Adrenal gland (tissue), 12 donors: ENCODE results near the gene FGD3. TPM values are rescaled to one million over a fixed set of nuclear protein-coding genes. Genes with fewer than 3 reads are reported as not detected.
A peak's percentile ranks its signal among the peaks of the same experiment; 100 is the strongest.
"Not testable (repeated sequence)": the region's sequence is repeated elsewhere in the genome, so short reads cannot be mapped to it uniquely, and the experiment has no call there.

ENCODE experiments used
- DNase-seq, 7 donors: peaks; one replicate each; pipeline ENCODE4 v3.0.0-alpha.2; 2019 to 2020
- H3K27ac ChIP-seq, 5 donors: fragments of 200-600 bp; sonication (generic) in 4 of 5; 1 replicate in 3 of 5; 2 replicates in 2 of 5; pipeline versions ENCODE4 v1.5.1 to v1.8.0; 2016 to 2020; ENCODE audit warnings: mild to moderate bottlenecking in 1 of 5
- H3K27me3 ChIP-seq: fragments of 200-600 bp; 2 replicates; pipeline ENCODE4 v1.8.0; 2021
- H3K36me3 ChIP-seq, 2 donors: fragments of 200-600 bp; replicated peaks in 1 of 2; 1 replicate in 1 of 2; 2 replicates in 1 of 2; pipeline versions ENCODE4 v1.5.1 to v1.8.0; 2018 to 2022
- H3K4me1 ChIP-seq, 2 donors: fragments of 200-600 bp; replicated peaks in 1 of 2; 1 replicate in 1 of 2; 2 replicates in 1 of 2; pipeline versions ENCODE4 v1.5.1 to v1.8.0; 2018 to 2021
- H3K4me3 ChIP-seq, 4 donors: fragments of 200-600 bp; sonication (generic) in 3 of 4; one replicate each; pipeline ENCODE4 v1.5.1; 2016 to 2018
- H3K9me3 ChIP-seq, 3 donors: fragments of 200-600 bp; sonication (generic) in 1 of 3; replicated peaks in 1 of 3; 1 replicate in 2 of 3; 2 replicates in 1 of 3; pipeline versions ENCODE4 v1.5.1 to v1.8.0; 2016 to 2021
- CTCF ChIP-seq, 6 experiments: fragments of 450-650 bp in 4 of 6; fragments of 200-600 bp in 2 of 6; sonication (generic) in 1 of 6; IDR thresholded peaks; 1 replicate in 5 of 6; 2 replicates in 1 of 6; pipeline versions ENCODE4 v1.5.1 to v1.8.0; 2016 to 2021; ENCODE audit warnings: antibody characterized with exemption in 6 of 6, mild to moderate bottlenecking in 2 of 6, moderate library complexity in 1 of 6
- POLR2A ChIP-seq, 2 donors: fragments of 450-650 bp; IDR thresholded peaks; one replicate each; pipeline ENCODE4 v1.6.1; 2017; ENCODE audit warnings: antibody characterized with exemption in 2 of 2, mild to moderate bottlenecking in 2 of 2, moderate library complexity in 1 of 2
- WGBS, 4 donors: extraction: QIAGEN DNeasy Blood & Tissue Kit in 2 of 4; methylation state at CpG; one replicate each; pipeline versions ENCODE4 v1.1.5 to v1.1.7; 2013 to 2017; 5-methylcytosine and 5-hydroxymethylcytosine counted together
- intact Hi-C, 2 donors: fragments of 100-400 bp; cut with DNase I; formaldehyde crosslinking; loops; one replicate each; pipeline versions ENCODE4 v1.14.1 to v1.15.0; 2022 to 2023
- polyA plus RNA-seq, 3 donors: library from polyadenylated mRNA; stranded (reverse); fragments of 200-250 nt in 2 of 3; fragments of 350-450 nt in 1 of 3; fragmentation: Illumina TruSeq in 1 of 3; extraction: RNeasy Lipid Tissue Mini Kit (QIAGEN cat#74804) in 1 of 3; gene quantifications; one replicate each; pipeline ENCODE4 v1.2.3, GENCODE V29; 2013 to 2014
- total RNA-seq, 9 donors: library from RNA; depleted of rRNA in 4 of 9; stranded (reverse); fragments of >200 nt in 4 of 9; fragments of 120-200 nt in 1 of 9; fragmentation: NEBNext Ultra II Directional in 1 of 9; extraction: Animal tissue kit (Norgen Biotek cat#: 25700) in 1 of 9; gene quantifications; one replicate each; pipeline versions ENCODE4 v1.1.0 to v1.2.4, GENCODE V29; 2013 to 2023
- donor health status: healthy with polysubstance abuse.
- donor health status: Bipolar disorder and iron deficiency.
- donor health status: DM: yes; HTN: yes; CAD: no.
- donor health status: DM: no; HTN: no; CAD: no.
- donor health status: DM: no; HTN: no; CAD: no.
- donor health status: DM: yes; HTN: yes; CAD: no.

Gene FGD3
- total and polyA plus RNA-seq, 12 donors = 0.89 to 7.6 (median 5.6) TPM

DNA sequence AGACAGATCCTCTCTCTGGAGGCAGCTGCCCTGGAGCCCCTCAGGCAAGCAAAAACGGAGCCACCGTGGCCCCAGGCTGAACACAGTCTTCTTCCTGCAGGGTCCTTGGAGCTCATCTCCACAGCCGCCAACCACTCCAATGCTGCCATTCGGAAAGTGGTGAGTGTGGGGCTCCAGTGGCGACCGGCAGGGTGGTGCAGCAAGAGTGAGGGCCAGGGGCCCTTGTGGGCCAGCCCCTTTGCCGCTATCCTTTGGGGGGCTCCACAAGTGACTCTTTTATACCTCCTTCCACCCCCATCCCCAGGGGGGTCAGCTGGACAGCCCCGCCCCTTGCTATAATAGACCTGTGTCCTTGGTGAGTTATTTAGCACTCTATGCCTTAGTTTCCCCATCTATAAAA, 63.8 kb downstream of the FGD3 start:
- 91 to 98% (median 92%) methylated on average over 6 to 8 of the region's 8 CpGs for WGBS, 4 donors
- H3K36me3 ChIP-seq = no peaks in the 10 kb centered on the region
- DNase-seq = peak in 2 of 7 donors; percentile 4 to 5

GRCh38 chr9:93012963-93013855, 65.9 kb downstream of the FGD3 start:
- H3K36me3 ChIP-seq = no peaks in the 10 kb centered on the region
- no peaks in the 10 kb centered on the region for H3K4me1 ChIP-seq
- no peak for TF ChIP-seq CTCF (IDR thresholded peaks at IDR 0.05)
- no peak for TF ChIP-seq POLR2A (IDR thresholded peaks at IDR 0.05)
- DNase-seq = peak in 3 of 7 donors; percentile 4 to 15 (median 11)
- no peak overlapping the region for H3K27ac ChIP-seq
- no peaks in the 10 kb centered on the region for H3K9me3 ChIP-seq
- no peaks in the 10 kb centered on the region for H3K27me3 ChIP-seq
- WGBS, 4 donors = 88 to 93% (median 91%) methylated on average over 8 to 14 of the region's 14 CpGs
- no peak overlapping the region for H3K4me3 ChIP-seq
- intact Hi-C loops = no loop called here

More for the DNA sequence above, 63.8 kb downstream of the FGD3 start:
- Histone ChIP-seq H3K9me3 (no peaks in the 10 kb centered on the region), H3K4me3 (no peak overlapping the region), H3K27ac (no peak overlapping the region), H3K4me1 (no peaks in the 10 kb centered on the region), H3K27me3 (no peaks in the 10 kb centered on the region)
- intact Hi-C loops = no loop called here
- TF ChIP-seq POLR2A (IDR thresholded peaks at IDR 0.05) = no peak
- TF ChIP-seq CTCF (IDR thresholded peaks at IDR 0.05) = no peak

DNA sequence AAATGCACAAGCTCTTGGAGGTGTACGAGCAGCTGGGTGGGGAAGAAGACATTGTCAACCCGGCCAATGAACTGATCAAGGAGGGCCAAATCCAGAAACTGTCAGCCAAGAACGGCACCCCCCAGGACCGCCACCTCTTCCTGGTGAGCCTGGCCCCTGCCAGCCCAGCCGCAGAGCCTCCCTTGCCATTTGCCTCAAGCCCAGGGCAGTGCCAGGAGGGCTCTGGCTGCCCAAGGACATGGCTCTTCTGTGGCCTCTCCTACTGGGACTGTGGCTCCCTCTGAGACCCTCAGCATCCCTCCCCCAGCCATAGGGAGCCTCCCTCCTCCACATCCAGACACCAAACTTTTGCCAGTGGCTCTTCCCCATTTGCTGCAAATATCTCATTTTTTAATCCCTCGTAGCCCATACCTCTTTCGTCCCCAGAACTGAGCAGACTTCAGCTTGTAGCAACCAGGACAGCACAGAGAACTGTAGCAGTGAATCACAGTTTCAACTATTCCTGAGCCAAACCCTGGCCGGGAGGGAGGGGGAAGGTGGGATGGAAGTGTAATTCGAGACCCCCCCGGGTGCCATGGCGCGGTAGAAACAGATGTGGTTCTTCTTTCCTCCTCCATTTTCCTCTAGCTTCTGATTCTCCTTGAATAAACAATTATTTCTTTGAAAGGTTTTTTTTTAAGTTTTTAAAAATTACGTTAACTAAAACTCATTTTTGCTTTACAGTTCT, 66.7 kb downstream of the FGD3 start:
- TF ChIP-seq CTCF (IDR thresholded peaks at IDR 0.05) (no peak), POLR2A (IDR thresholded peaks at IDR 0.05) (no peak)
- H3K27me3 ChIP-seq = no peaks in the 10 kb centered on the region
- no peak overlapping the region for H3K27ac ChIP-seq
- no peaks in the 10 kb centered on the region for H3K9me3 ChIP-seq
- peak in 3 of 7 donors; percentile 5 to 20 (median 11) for DNase-seq
- H3K4me1 ChIP-seq = no peaks in the 10 kb centered on the region
- intact Hi-C loops = no loop called here
- WGBS, 4 donors = 73 to 79% (median 76%) methylated on average over 11 to 13 of the region's 13 CpGs
- no peak overlapping the region for H3K4me3 ChIP-seq
- H3K36me3 ChIP-seq = no peaks in the 10 kb centered on the region

DNA sequence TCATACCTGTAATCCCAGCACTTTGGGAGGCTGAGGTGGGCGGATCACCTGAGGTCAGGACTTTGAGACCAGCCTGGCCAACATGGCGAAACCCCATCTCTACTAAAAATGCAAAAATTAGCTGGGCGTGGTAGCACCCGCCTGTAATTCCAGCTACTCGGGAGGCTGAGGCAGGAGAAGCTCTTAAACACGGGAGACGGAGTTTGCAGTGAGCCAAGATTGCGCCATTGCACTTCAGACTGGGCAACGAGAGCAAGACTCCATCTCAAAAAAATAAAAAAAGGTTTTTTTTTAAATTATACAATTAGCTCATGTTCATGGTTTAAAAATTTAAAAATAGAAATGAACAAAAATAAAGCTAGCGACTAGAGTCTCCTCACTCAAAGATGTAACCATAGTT, 67.9 kb downstream of the FGD3 start:
- peak in 2 of 7 donors; percentile 2 to 3 for DNase-seq
- H3K36me3 ChIP-seq, intact Hi-C loops, H3K9me3 ChIP-seq, H3K27ac ChIP-seq, H3K4me1 ChIP-seq, H3K4me3 ChIP-seq, H3K27me3 ChIP-seq: not testable (repeated sequence)
- WGBS, 4 donors = 83 to 87% (median 85%) methylated on average over 10 of the region's 10 CpGs
